Keratinocyte (primary cell): ENCODE measurements around the gene KCNAB2. TPM values are rescaled to one million over a fixed set of nuclear protein-coding genes. Genes with fewer than 3 reads are reported as not detected.

Experiments used
- DNase-seq: peaks from one replicate; pipeline ENCODE4 v3.0.0-alpha.2; 2011; ENCODE audit warnings: low read depth, missing footprints, low spot score
- FAIRE-seq: peaks from 2 replicates; lab custom pipeline; 2011; peaks lifted over from hg19 to GRCh38; lab: Jason Lieb, UNC
- H2AFZ ChIP-seq: 2 replicates; pipeline ENCODE4 v1.6.0; 2012; ENCODE audit warnings: low read length, control low read depth, inconsistent platforms; ENCODE audit not compliant: control insufficient read depth
- H3K27ac ChIP-seq: 2 replicates; pipeline ENCODE4 v1.5.1; 2011; ENCODE audit warnings: low read length; ENCODE audit not compliant: control insufficient read depth, insufficient read depth
- H3K27me3 ChIP-seq: 3 replicates; pipeline ENCODE4 v1.6.0; 2011; ENCODE audit warnings: low read length; ENCODE audit not compliant: control insufficient read depth, insufficient read depth; ENCODE audit errors: extremely low read depth
- H3K36me3 ChIP-seq, 2 experiments: 2 replicates in 1 of 2; 3 replicates in 1 of 2; pipeline ENCODE4 v1.5.1; 2011; ENCODE audit warnings: low read length in 2 of 2, mild to moderate bottlenecking in 1 of 2; ENCODE audit not compliant: control insufficient read depth in 2 of 2, insufficient read depth in 2 of 2; ENCODE audit errors: extremely low read depth in 1 of 2
- H3K4me1 ChIP-seq: 3 replicates; pipeline ENCODE4 v1.5.1; 2011; ENCODE audit warnings: low read length; ENCODE audit not compliant: control insufficient read depth, insufficient read depth; ENCODE audit errors: extremely low read depth
- H3K4me2 ChIP-seq: 3 replicates; pipeline ENCODE4 v1.6.0; 2011; ENCODE audit warnings: low read depth, low read length; ENCODE audit not compliant: control insufficient read depth, insufficient read depth; ENCODE audit errors: extremely low read depth
- H3K4me3 ChIP-seq, 3 experiments: fragments of 200-600 bp in 1 of 3; sonication (generic) in 1 of 3; 2 replicates in 2 of 3; 3 replicates in 1 of 3; pipeline ENCODE4 v1.5.1; 2011 to 2016; ENCODE audit warnings: low read length in 3 of 3, mild to moderate bottlenecking in 3 of 3, control low read depth in 2 of 3, inconsistent platforms in 1 of 3, low read depth in 1 of 3, mixed read lengths in 1 of 3, mixed run types in 1 of 3, moderate library complexity in 1 of 3; ENCODE audit not compliant: control insufficient read depth in 2 of 3, insufficient read depth in 2 of 3; ENCODE audit errors: extremely low read depth in 1 of 3
- H3K79me2 ChIP-seq: 2 replicates; pipeline ENCODE4 v1.6.0; 2012; ENCODE audit warnings: low read length; ENCODE audit not compliant: control insufficient read depth, insufficient read depth
- H3K9ac ChIP-seq: 3 replicates; pipeline ENCODE4 v1.6.0; 2011; ENCODE audit warnings: low read length; ENCODE audit not compliant: control insufficient read depth, insufficient read depth; ENCODE audit errors: extremely low read depth
- H3K9me1 ChIP-seq: 3 replicates; pipeline ENCODE4 v1.6.0; 2011; ENCODE audit warnings: low read length; ENCODE audit not compliant: control insufficient read depth, insufficient read depth; ENCODE audit errors: extremely low read depth
- H3K9me3 ChIP-seq: 2 replicates; pipeline ENCODE4 v1.5.1; 2012; ENCODE audit warnings: low read depth, low read length; ENCODE audit not compliant: control insufficient read depth
- H4K20me1 ChIP-seq: 3 replicates; pipeline ENCODE4 v1.6.0; 2011; ENCODE audit warnings: low read length; ENCODE audit not compliant: control insufficient read depth, insufficient read depth; ENCODE audit errors: extremely low read depth
- CTCF ChIP-seq, 3 experiments: IDR thresholded peaks in 1 of 3; conservative IDR thresholded peaks in 1 of 3; optimal IDR thresholded peaks in 1 of 3; 2 replicates in 2 of 3; 3 replicates in 1 of 3; pipeline versions ENCODE3 to v1.5.1; 2011; ENCODE audit warnings: low read length in 3 of 3, mild to moderate bottlenecking in 3 of 3, moderate library complexity in 2 of 3, control low read depth in 1 of 3, inconsistent platforms in 1 of 3; ENCODE audit not compliant: insufficient read depth in 2 of 3; ENCODE audit errors: extremely low read depth in 1 of 3
- EZH2 ChIP-seq: IDR thresholded peaks from one replicate; pipeline ENCODE4 v1.6.1; 2012; ENCODE audit warnings: inconsistent platforms, mild to moderate bottlenecking, low read length, moderate library complexity
- dilution Hi-C: fragments of 300-500 bp; cut with MboI; formaldehyde crosslinking; loops from one replicate; pipeline ENCODE4 v1.7.0; 2020; ENCODE audit warnings: low sequenced_read_pairs; ENCODE audit not compliant: extremely low pct_ligation_motif_present
- polyA plus RNA-seq, 5 experiments: library from polyadenylated mRNA; depleted of rRNA in 3 of 5; stranded (reverse) in 3 of 5; stranded (forward) in 1 of 5; unstranded in 1 of 5; fragments of >200 nt; gene quantifications; 1 replicate in 1 of 5; 2 replicates in 3 of 5; 3 replicates in 1 of 5; pipeline versions ENCODE4 v1.2.1 to v1.2.3, GENCODE V29; 2011 to 2012; ENCODE audit warnings: missing spikeins in 2 of 5, low read depth in 1 of 5, low replicate concordance in 1 of 5

Gene KCNAB2
- polyA plus RNA-seq, 1 donor (not counting 4 experiments of a cell fraction or from before 2014, with no cell fraction given), result 1.8 TPM

DNA sequence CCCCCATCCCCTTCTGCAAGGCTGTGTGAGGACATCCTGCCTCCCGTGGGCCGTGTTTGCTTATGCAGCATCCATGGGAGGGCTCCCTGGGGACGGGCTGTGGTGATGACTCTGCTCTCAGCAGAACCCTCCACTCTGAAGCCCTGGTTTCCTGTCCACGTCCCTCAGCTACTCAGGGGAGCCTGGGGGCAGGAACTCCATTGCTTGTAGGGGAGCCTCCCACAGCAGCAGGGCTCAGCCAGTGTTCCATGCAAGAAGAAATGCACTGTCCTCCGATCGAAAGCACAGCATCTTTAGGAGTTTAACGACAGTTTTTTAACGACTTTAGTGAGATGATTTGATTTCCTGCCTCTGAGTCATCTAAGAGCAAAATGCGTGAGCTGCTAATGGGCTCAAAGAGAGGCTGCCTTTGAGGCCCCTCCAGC lies 8.3 kb upstream of the KCNAB2 start:
- dilution Hi-C loops, result no loop called here
- no peaks in the 10 kb centered on the region for H3K9me3 ChIP-seq
- no peaks in the 10 kb centered on the region for H3K36me3 ChIP-seq
- DNase-seq (no peak), FAIRE-seq (no peak)
- H4K20me1 ChIP-seq, result peaks cover 9% of the 10 kb centered on the region
- H3K27me3 ChIP-seq, result peaks cover 5% of the 10 kb centered on the region
- H3K4me2 ChIP-seq, result no peak overlapping the region
- no peaks in the 10 kb centered on the region for H3K9me1 ChIP-seq
- H3K4me1 ChIP-seq, result no peaks in the 10 kb centered on the region
- H3K79me2 ChIP-seq, result no peaks in the 10 kb centered on the region
- TF ChIP-seq CTCF (optimal IDR thresholded peaks at IDR 0.05 in 1 of 3, IDR thresholded peaks at IDR 0.05 in 1 of 3, conservative IDR thresholded peaks at IDR 0.05 in 1 of 3; ENCODE audit: extremely low read depth in 1 of 3, insufficient read depth in 2 of 3, low read length in 3 of 3) (no peak), EZH2 (no peak)
- H3K4me3 ChIP-seq, result no peak overlapping the region
- H2AFZ ChIP-seq, result no peak overlapping the region
- H3K27ac ChIP-seq, result no peak overlapping the region
- H3K9ac ChIP-seq, result no peak overlapping the region

- Histone ChIP-seq H4K20me1 (peaks cover 9% of the 10 kb centered on the region), H3K4me3 (no peak overlapping the region), H3K9me3 (no peaks in the 10 kb centered on the region), H3K27me3 (peaks cover 4% of the 10 kb centered on the region), H3K27ac (no peak overlapping the region), H3K9me1 (no peaks in the 10 kb centered on the region), H2AFZ (no peak overlapping the region), H3K36me3 (no peaks in the 10 kb centered on the region), H3K4me1 (no peaks in the 10 kb centered on the region), H3K79me2 (no peaks in the 10 kb centered on the region), H3K4me2 (no peak overlapping the region), H3K9ac (no peak overlapping the region)
- TF ChIP-seq CTCF (optimal IDR thresholded peaks at IDR 0.05 in 1 of 3, IDR thresholded peaks at IDR 0.05 in 1 of 3, conservative IDR thresholded peaks at IDR 0.05 in 1 of 3; ENCODE audit: extremely low read depth in 1 of 3, insufficient read depth in 2 of 3, low read length in 3 of 3) (no peak), EZH2 (no peak)
- DNase-seq (no peak), FAIRE-seq (no peak)
- dilution Hi-C loops, result no loop called here
These were observed 7.1 kb upstream of the KCNAB2 start for GRCh38 chr1:6038603-6039002.
